Frontal cortex (tissue), 4 donors: ENCODE data around the gene NCAM2. TPM values are rescaled to one million over a fixed set of nuclear protein-coding genes. Genes with fewer than 3 reads are reported as not detected.

Experiments used
- DNase-seq, 2 donors: peaks; one replicate each; pipeline ENCODE4 v3.0.0; 2012; ENCODE audit warnings: low spot score in 2 of 2
- FAIRE-seq: peaks from 2 replicates; lab custom pipeline; 2012; peaks lifted over from hg19 to GRCh38; lab: Jason Lieb, UNC
- total RNA-seq: library from RNA; depleted of rRNA; stranded (reverse); fragments of >200 nt; gene quantifications from one replicate; pipeline ENCODE4 v1.2.3, GENCODE V29; 2014
- donor health status: control.
- donor health status: control.
- donor health status: control.

NCAM2 gene
- 63.6 TPM for total RNA-seq

- FAIRE-seq, result no peak
These were observed at the start of gene NCAM2 for GRCh38 chr21:20997636-20998455. NCAM2 (plus strand) TSS chr21:20998409.

DNA sequence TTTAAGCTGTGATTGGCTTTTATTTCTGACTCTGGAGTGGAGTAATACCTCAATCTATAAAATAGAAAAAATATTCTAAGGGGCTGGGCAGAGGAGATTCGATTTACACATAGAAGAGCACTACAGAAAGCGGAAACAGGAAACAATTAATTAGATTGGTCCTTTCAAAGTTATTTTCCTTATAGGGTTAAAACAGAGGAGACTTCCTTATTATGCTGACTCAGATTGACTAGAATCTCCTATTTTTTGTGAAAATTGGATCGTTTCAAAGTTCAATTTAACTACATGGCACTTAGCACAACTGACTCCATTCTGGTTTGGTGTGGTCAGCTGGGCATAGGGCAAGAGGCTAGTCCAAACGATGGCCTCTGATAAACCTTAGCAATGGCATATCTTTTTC lies 48.3 kb upstream of the NCAM2 start:
- FAIRE-seq, result no peak
- DNase-seq, result no peak

More at GRCh38 chr21:20997636-20998455, at the start of gene NCAM2:
- DNase-seq, result peak; percentile 65 to 84

DNA sequence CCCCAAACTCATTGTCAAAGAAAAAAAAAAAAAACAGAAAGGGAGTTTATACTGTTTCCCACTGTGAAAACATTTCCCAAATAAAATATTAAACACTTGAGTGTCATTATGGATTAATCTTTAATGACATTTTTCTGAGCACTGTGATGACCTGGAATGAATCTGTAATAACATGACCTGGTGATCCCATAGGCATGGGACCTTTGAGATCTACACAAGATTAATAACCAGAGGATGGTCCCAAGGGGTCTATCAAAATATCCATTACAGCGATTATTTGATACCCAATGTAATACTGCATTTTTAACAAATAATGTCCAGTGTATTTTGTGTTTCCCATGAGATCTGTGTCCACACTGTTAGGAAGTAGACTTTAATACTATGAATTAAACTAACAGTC lies 32.4 kb upstream of the NCAM2 start:
- no peak for FAIRE-seq
- DNase-seq, result no peak

DNA sequence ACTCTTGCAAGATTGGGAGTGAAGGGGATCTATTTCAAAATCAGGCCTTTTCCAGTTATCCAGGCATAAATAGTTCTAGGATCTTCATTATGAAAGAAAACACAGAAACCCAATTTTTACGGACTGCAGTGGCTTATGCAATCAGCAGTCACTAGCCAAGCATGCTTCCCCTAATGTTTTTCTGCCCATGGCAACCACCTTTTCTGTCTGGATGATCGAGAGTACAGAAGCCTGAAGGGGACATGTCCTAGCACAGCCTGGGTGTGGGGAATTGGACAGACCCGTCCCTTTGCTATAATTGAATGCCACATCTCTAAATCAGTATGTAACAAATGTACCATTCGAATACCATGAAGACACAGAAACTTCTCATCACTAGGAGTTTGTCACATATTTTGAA lies 29.8 kb upstream of the NCAM2 start:
- DNase-seq (no peak), FAIRE-seq (no peak)

DNA sequence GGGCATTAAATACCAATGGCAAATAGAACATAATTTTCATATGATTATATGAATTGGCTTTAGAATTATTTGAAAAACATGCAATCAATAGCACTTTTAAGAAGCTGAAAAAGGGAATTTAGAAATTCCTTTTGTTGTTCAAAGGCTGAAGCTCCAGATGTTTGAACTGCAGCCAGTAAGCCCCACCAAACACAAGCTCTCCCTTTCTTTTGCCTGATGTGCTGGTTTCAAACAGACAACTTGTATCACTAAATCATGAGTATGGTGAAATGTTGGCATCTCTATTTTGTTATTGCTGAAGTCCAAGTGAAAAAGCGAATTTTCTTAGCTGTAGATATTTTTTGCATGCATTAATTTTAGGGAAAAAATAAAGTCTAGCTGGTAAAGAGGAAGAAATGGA lies 27.5 kb upstream of the NCAM2 start:
- DNase-seq, result no peak
- no peak for FAIRE-seq

- FAIRE-seq, result peak; percentile 98
- DNase-seq, result peak; percentile 41 to 46
These were observed 26.8 kb upstream of the NCAM2 start for GRCh38 chr21:20971296-20971921.

- FAIRE-seq (no peak), DNase-seq (no peak)
These were observed 3.4 kb upstream of the NCAM2 start for GRCh38 chr21:20994790-20995189.

- no peak for DNase-seq
These were observed 1.5 kb upstream of the NCAM2 start for GRCh38 chr21:20996421-20997310.

DNA sequence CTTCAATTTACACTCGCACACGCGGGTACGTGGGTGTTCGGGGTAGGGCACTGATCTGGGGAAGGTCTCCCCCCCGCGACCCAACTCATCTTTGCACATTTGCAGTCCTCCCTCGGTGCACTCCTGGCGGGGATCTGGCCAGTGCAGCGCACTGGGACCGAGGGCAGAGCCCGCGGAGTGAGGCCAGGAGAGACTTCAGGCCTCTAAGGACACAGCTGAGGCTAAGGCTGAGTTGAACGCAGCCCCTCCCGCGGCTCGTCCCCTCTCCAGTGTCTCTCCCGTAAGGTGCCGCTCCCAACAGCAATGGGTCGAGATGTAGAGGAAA lies 936 bp upstream of the NCAM2 start:
- FAIRE-seq (no peak), DNase-seq (no peak)

More at GRCh38 chr21:20996421-20997310, 1.5 kb upstream of the NCAM2 start:
- FAIRE-seq, result no peak

DNA sequence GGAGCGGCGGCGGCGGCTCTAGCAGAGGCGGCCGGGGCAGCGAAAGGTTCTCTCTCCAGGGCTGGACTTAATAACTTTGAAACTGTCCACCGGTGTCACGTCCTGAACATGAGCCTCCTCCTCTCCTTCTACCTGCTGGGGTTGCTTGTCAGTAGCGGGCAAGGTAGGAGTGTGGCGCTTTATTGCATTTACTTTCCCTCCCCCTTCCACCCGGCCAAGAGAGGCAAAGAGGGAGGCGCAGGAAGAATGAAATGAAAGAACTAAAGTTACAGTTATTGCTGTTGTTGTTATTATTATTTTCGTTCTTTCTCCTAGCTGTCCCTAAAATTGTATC lies 214 bp downstream of the NCAM2 start:
- FAIRE-seq (no peak), DNase-seq (no peak)

GRCh38 chr21:20998886-20999285 lies 677 bp downstream of the NCAM2 start:
- FAIRE-seq (no peak), DNase-seq (no peak)

DNA sequence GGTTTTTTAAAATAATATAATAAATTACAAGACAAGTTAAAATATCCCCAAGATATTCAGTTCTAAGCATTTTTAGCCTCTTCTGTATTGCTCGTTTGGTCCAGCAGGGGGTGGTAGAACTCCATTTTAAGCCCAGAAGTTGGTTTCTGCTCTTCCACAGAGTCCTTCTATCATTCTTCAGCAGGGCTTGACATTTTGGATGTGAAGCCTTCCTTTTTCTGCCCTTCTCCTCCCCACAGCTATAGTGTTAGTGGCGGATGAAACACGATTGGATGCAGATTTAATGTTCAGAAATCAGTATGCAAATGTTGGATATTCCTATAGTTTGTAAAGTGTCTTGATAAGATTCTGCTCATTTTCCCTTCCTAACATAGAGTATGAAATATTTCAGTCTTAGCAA lies 1.4 kb downstream of the NCAM2 start:
- FAIRE-seq (peak; percentile 66), DNase-seq (peak; percentile 35 to 61)

DNA sequence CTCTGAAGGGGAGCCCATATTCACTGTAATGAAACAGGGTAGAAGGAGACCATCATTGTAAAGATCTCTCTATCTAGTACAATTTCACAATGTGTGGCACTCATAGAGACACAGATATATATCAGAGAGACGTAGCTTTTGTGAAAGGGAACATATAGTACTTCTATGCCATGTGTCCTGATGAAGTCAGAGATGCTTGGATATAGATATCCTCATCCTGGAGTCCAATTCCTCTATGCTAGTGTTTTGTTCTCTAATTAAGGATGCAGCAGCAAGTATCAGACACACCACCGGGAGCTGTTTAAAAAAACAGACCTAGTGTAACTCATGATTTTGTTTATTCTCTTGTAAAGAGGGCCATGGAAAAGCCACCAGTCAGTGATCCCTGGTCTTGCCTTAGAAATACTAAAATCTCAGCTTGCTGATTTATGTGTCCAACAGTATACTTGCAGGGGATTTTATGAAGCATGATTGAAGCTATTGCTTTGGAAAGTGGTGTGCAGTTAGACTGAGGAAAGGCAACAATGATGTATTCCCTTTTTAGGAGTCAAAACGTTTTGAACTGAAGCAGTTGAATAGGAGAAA lies 2.5 kb downstream of the NCAM2 start:
- FAIRE-seq (no peak), DNase-seq (no peak)

- FAIRE-seq (no peak), DNase-seq (no peak)
These were observed 3.4 kb downstream of the NCAM2 start for GRCh38 chr21:21001591-21002100.

- DNase-seq (no peak), FAIRE-seq (no peak)
These were observed 3.9 kb downstream of the NCAM2 start for GRCh38 chr21:21002153-21002552.

GRCh38 chr21:21003701-21004100 lies 5.5 kb downstream of the NCAM2 start:
- no peak for DNase-seq
- no peak for FAIRE-seq

- FAIRE-seq (no peak), DNase-seq (no peak)
These were observed 9.4 kb downstream of the NCAM2 start for GRCh38 chr21:21007606-21008005.

DNA sequence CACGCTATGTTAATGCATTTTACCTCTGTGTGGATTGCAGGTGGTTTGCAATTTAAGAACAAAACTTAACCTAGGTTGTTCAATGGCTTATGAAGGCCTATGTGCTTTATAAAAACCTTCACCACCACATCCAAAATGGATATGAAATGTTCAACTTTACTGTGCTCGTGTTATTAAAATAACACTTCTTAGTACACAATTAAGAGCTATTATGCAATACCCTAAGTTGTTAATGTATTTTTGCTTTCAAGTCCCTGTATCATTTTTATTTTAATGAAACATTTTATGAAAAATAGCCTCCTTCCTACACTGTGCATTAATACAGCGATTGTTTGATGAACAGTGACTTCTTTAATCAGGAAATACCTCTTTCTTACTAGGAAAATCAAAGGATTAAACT lies 12.0 kb downstream of the NCAM2 start:
- FAIRE-seq, result no peak
- no peak for DNase-seq

GRCh38 chr21:21010698-21011097 lies 12.5 kb downstream of the NCAM2 start:
- no peak for DNase-seq

DNA sequence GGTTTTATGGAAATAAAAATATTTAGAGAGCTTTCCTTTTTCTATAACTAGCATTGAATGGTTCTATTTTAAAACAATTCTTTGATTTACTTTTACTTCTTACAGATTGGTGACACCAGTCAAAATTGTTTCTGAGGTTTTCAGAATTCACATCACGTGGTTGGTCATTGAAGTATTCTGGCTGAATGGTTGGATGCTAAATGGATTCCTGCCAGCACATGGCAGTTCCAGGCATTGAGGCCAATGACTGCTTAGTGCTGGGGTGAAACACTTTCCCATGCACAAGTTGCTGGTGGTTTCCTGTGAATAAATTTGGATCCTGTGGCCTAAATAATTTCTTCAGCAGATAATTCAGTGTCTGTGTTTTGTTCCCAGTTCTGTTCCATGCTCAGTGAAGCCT lies 20.6 kb downstream of the NCAM2 start:
- FAIRE-seq (peak; percentile 56), DNase-seq (no peak)

More at GRCh38 chr21:21010698-21011097, 12.5 kb downstream of the NCAM2 start:
- no peak for FAIRE-seq
